H1 (cell line): Measurements from ENCODE around the gene APBA3. TPM values are rescaled to one million over a fixed set of nuclear protein-coding genes. Genes with fewer than 3 reads are reported as not detected.

Experiments
- CTCF ChIA-PET: fragments of 300-600 bp; sonication (Branson Sonifier 250); formaldehyde crosslinking; loops from one replicate; lab custom pipeline; 2021; ENCODE audit not compliant: partially characterized antibody; lab: Charles Lee
- POLR2A ChIA-PET: fragments of 300-600 bp; sonication (Branson Sonifier 250); formaldehyde crosslinking; loops from one replicate; lab custom pipeline; 2021; ENCODE audit warnings: inconsistent platforms; ENCODE audit not compliant: partially characterized antibody; lab: Charles Lee
- DNase-seq, 2 experiments: peaks; one replicate each; pipeline versions ENCODE4 v3.0.0 to v3.0.0-alpha.2; 2010 to 2022; ENCODE audit warnings: low spot score in 2 of 2, low read depth in 1 of 2, mixed read lengths in 1 of 2
- FAIRE-seq: peaks from 2 replicates; lab custom pipeline; 2011; peaks lifted over from hg19 to GRCh38; lab: Jason Lieb, UNC
- H2AFZ ChIP-seq: 2 replicates; pipeline ENCODE4 v1.8.1; 2012; ENCODE audit warnings: low read length, inconsistent platforms
- H2AK5ac ChIP-seq: 2 replicates; pipeline ENCODE4 v1.6.1; 2013; ENCODE audit warnings: low read depth, low read length
- H2BK120ac ChIP-seq: replicated peaks from 2 replicates; pipeline ENCODE3; 2013; ENCODE audit warnings: low read depth, low read length, inconsistent platforms
- H2BK12ac ChIP-seq: 2 replicates; pipeline ENCODE4 v1.6.1; 2013; ENCODE audit warnings: low read depth, low read length
- H2BK15ac ChIP-seq: 2 replicates; pipeline ENCODE4 v1.6.1; 2013; ENCODE audit warnings: low read length
- H2BK20ac ChIP-seq: 2 replicates; pipeline ENCODE4 v1.6.1; 2013; ENCODE audit warnings: low read length
- H2BK5ac ChIP-seq: 2 replicates; pipeline ENCODE4 v1.6.1; 2013; ENCODE audit warnings: low read depth, low read length
- H3K14ac ChIP-seq: 2 replicates; pipeline ENCODE4 v1.6.1; 2013; ENCODE audit warnings: inconsistent platforms; ENCODE audit not compliant: insufficient read length
- H3K18ac ChIP-seq: 2 replicates; pipeline ENCODE4 v1.6.1; 2013; ENCODE audit warnings: low read length; ENCODE audit errors: extremely low read depth
- H3K23ac ChIP-seq: 2 replicates; pipeline ENCODE4 v1.6.1; 2013; ENCODE audit warnings: inconsistent platforms; ENCODE audit not compliant: insufficient read length
- H3K23me2 ChIP-seq: 2 replicates; pipeline ENCODE4 v1.6.1; 2013; ENCODE audit warnings: low read depth, low read length
- H3K27ac ChIP-seq: 2 replicates; pipeline ENCODE4 v1.6.1; 2011; ENCODE audit warnings: low read depth, low read length, inconsistent platforms
- H3K27me3 ChIP-seq, 4 experiments: replicated peaks in 1 of 4; 1 replicate in 1 of 4; 2 replicates in 3 of 4; pipeline versions ENCODE4 v1.6.1 to v1.8.1; 2011 to 2013; ENCODE audit warnings: low read length in 3 of 4, mild to moderate bottlenecking in 3 of 4, inconsistent platforms in 2 of 4, mixed read lengths in 2 of 4, moderate library complexity in 1 of 4; ENCODE audit not compliant: control insufficient read depth in 3 of 4, insufficient read depth in 3 of 4; ENCODE audit errors: extremely low read depth in 1 of 4
- H3K36me3 ChIP-seq, 4 experiments: 2 replicates each; pipeline versions ENCODE4 v1.6.1 to v1.8.1; 2011 to 2013; ENCODE audit warnings: mild to moderate bottlenecking in 4 of 4, low read length in 3 of 4, moderate library complexity in 2 of 4, control low read depth in 1 of 4, inconsistent platforms in 1 of 4; ENCODE audit not compliant: insufficient read depth in 4 of 4, control insufficient read depth in 2 of 4
- H3K4ac ChIP-seq: replicated peaks from 2 replicates; pipeline ENCODE3; 2013; ENCODE audit warnings: low read length, low read depth, mixed read lengths, inconsistent platforms; ENCODE audit not compliant: insufficient read length
- H3K4me1 ChIP-seq, 4 experiments: replicated peaks in 1 of 4; 1 replicate in 1 of 4; 2 replicates in 3 of 4; pipeline versions ENCODE4 v1.6.1 to v1.8.1; 2011 to 2013; ENCODE audit warnings: low read length in 3 of 4, inconsistent platforms in 2 of 4, mixed read lengths in 1 of 4; ENCODE audit not compliant: insufficient read depth in 4 of 4, control insufficient read depth in 3 of 4
- H3K4me2 ChIP-seq, 2 experiments: 2 replicates each; pipeline versions ENCODE4 v1.6.1 to v1.8.1; 2011 to 2013; ENCODE audit warnings: low read depth in 2 of 2, low read length in 2 of 2, control low read depth in 1 of 2, inconsistent platforms in 1 of 2, mild to moderate bottlenecking in 1 of 2; ENCODE audit not compliant: insufficient read depth in 1 of 2
- H3K4me3 ChIP-seq, 4 experiments: fragments of 200-600, 300-600 bp in 1 of 4; sonication (generic), shearing (Covaris generic), sonication (Bioruptor Twin) in 1 of 4; 2 replicates each; pipeline versions ENCODE4 v1.5.1 to v1.8.1; 2011 to 2016; ENCODE audit warnings: low read length in 4 of 4, low read depth in 3 of 4, control low read depth in 2 of 4, inconsistent platforms in 2 of 4, mild to moderate bottlenecking in 2 of 4, mixed read lengths in 1 of 4, moderate library complexity in 1 of 4; ENCODE audit not compliant: insufficient read depth in 2 of 4; ENCODE audit errors: extremely low read depth in 1 of 4
- H3K56ac ChIP-seq: replicated peaks from 2 replicates; pipeline ENCODE3; 2013; ENCODE audit warnings: low read depth, mild to moderate bottlenecking, mixed read lengths, low read length, inconsistent platforms; ENCODE audit not compliant: insufficient read length
- H3K79me1 ChIP-seq: 2 replicates; pipeline ENCODE4 v1.6.1; 2013; ENCODE audit warnings: low read depth, low read length, control low read depth
- H3K79me2 ChIP-seq, 2 experiments: 2 replicates each; pipeline versions ENCODE4 v1.6.1 to v1.8.1; 2012 to 2013; ENCODE audit warnings: low read length in 2 of 2, mild to moderate bottlenecking in 2 of 2, inconsistent platforms in 1 of 2; ENCODE audit not compliant: insufficient read depth in 2 of 2, control insufficient read depth in 1 of 2
- H3K9ac ChIP-seq, 4 experiments: replicated peaks in 1 of 4; 1 replicate in 1 of 4; 2 replicates in 3 of 4; pipeline versions ENCODE4 v1.6.1 to v1.8.1; 2011 to 2013; ENCODE audit warnings: low read depth in 3 of 4, low read length in 3 of 4, control low read depth in 2 of 4, mild to moderate bottlenecking in 2 of 4, moderate library complexity in 2 of 4, inconsistent platforms in 1 of 4; ENCODE audit errors: extremely low read depth in 1 of 4
- H3K9me3 ChIP-seq, 2 experiments: 2 replicates each; pipeline versions ENCODE4 v1.6.1 to v1.8.1; 2012 to 2013; ENCODE audit warnings: mild to moderate bottlenecking in 2 of 2, moderate library complexity in 2 of 2, control low read depth in 1 of 2, inconsistent platforms in 1 of 2, low read depth in 1 of 2, low read length in 1 of 2, mixed read lengths in 1 of 2; ENCODE audit not compliant: insufficient read depth in 2 of 2
- H4K20me1 ChIP-seq, 2 experiments: replicated peaks in 1 of 2; 2 replicates each; pipeline versions ENCODE3 to v1.8.1; 2011 to 2013; ENCODE audit warnings: inconsistent platforms in 2 of 2, low read length in 2 of 2, mild to moderate bottlenecking in 1 of 2; ENCODE audit not compliant: insufficient read depth in 2 of 2, control insufficient read depth in 1 of 2
- H4K5ac ChIP-seq: 2 replicates; pipeline ENCODE4 v1.6.1; 2013; ENCODE audit warnings: low read length, low read depth, mixed read lengths, inconsistent platforms; ENCODE audit not compliant: insufficient read length
- H4K8ac ChIP-seq: 2 replicates; pipeline ENCODE4 v1.8.0; 2013; ENCODE audit warnings: mild to moderate bottlenecking, moderate library complexity, low read length, inconsistent platforms; ENCODE audit not compliant: insufficient read depth; ENCODE audit errors: extremely low read depth
- H4K91ac ChIP-seq: replicated peaks from 2 replicates; pipeline ENCODE3; 2013; ENCODE audit warnings: low read length, mixed read lengths, inconsistent platforms; ENCODE audit not compliant: insufficient read length
- GABPA ChIP-seq: IDR thresholded peaks from 2 replicates; pipeline ENCODE4 v1.6.1; 2011; ENCODE audit warnings: mild to moderate bottlenecking, low read length, moderate library complexity, borderline replicate concordance; ENCODE audit not compliant: insufficient read depth
- NRF1 ChIP-seq: IDR thresholded peaks from 2 replicates; pipeline ENCODE4 v1.6.1; 2011; ENCODE audit warnings: mild to moderate bottlenecking, low read depth, low read length, improper control_type of control experiment
- TAF1 ChIP-seq: IDR thresholded peaks from 2 replicates; pipeline ENCODE4 v1.6.1; 2011; ENCODE audit warnings: mild to moderate bottlenecking, low read depth, low read length
- ZNF274 ChIP-seq: IDR thresholded peaks from 2 replicates; pipeline ENCODE4 v1.7.0; 2012; ENCODE audit warnings: low read length, borderline replicate concordance; ENCODE audit errors: extremely low read depth
- WGBS, 2 experiments: shearing (Covaris generic) in 1 of 2; methylation state at CpG; one replicate each; pipeline versions ENCODE4 v1.1.6 to v1.1.7; 2013 to 2015; ENCODE audit warnings: low lambda C conversion rate in 2 of 2, mixed read lengths in 2 of 2, inconsistent platforms in 1 of 2, low coverage in 1 of 2, missing lambda C conversion rate in 1 of 2; ENCODE audit not compliant: insufficient replicate concordance in 2 of 2, insufficient coverage in 1 of 2, insufficient read length in 1 of 2; ENCODE audit errors: extremely low coverage in 1 of 2, missing lambda C conversion rate in 1 of 2; 5-methylcytosine and 5-hydroxymethylcytosine counted together
- polyA plus RNA-seq, 7 experiments: library from polyadenylated mRNA; depleted of rRNA in 3 of 7; stranded (reverse) in 5 of 7; unstranded in 2 of 7; fragments of >200 nt in 5 of 7; fragments of 200-250 nt in 2 of 7; gene quantifications; 1 replicate in 5 of 7; 2 replicates in 1 of 7; 4 replicates in 1 of 7; pipeline versions ENCODE4 v1.2.1 to v1.2.3, GENCODE V29; 2011 to 2013; ENCODE audit warnings: missing spikeins in 2 of 7, mixed read lengths in 2 of 7
- total RNA-seq: library from RNA; stranded (reverse); fragmentation: NEBNext Ultra II Directional; extraction: Animal tissue kit (Norgen Biotek cat#: 25700); gene quantifications from 2 replicates; pipeline ENCODE4 v1.2.1, GENCODE V29; 2021

The APBA3 gene
- total and polyA plus RNA-seq, 2 of the 8 experiments (the other 6 are each of a cell fraction or from before 2014, with no cell fraction given), result 21.4 to 36.9 TPM

- Histone ChIP-seq H2BK12ac (peak overlapping the region; percentile 55; the same call in 1 of the 2 replicates), H4K5ac (no peak overlapping the region), H3K4me1 (peaks cover 0 to 7% (median 2%) of the 10 kb centered on the region in 4 experiments; a peak in 2 of 7 replicates), H2BK20ac (0 out of 2 replicates have a peak overlapping the region, but pooled peaks have one; percentile 32), H3K27ac (no peak overlapping the region), H3K9ac (no peak overlapping the region), H2BK5ac (peak overlapping the region; percentile 26; the same call in 1 of the 2 replicates), H3K36me3 (peaks cover 0 to 8% (median 3%) of the 10 kb centered on the region in 4 experiments; a peak in 5 of 8 replicates), H3K4me3 (no peak overlapping the region), H4K91ac (no peak overlapping the region), H3K4me2 (peak overlapping the region in 1 of 2 experiments; percentile 3; a peak in 2 of 4 replicates), H3K56ac (no peak overlapping the region), H3K23ac (no peak overlapping the region), H3K14ac (no peak overlapping the region), H2BK15ac (no peak overlapping the region), H3K27me3 (no peaks in the 10 kb centered on the region), H2AFZ (no peak overlapping the region), H4K20me1 (peaks cover 0 to 8% of the 10 kb centered on the region in 2 experiments), H3K79me2 (no peaks in the 10 kb centered on the region), H3K23me2 (peaks cover under 1% of the 10 kb centered on the region; the same call in 1 of the 2 replicates), H2AK5ac (no peak overlapping the region), H3K9me3 (no peaks in the 10 kb centered on the region), H3K79me1 (0 out of 2 replicates have a peak, but pooled peaks cover 3% of the 10 kb centered on the region), H2BK120ac (no peak overlapping the region), H4K8ac (peak overlapping the region; percentile 65), H3K4ac (no peak overlapping the region), H3K18ac (no peak overlapping the region)
- CTCF ChIA-PET, result interaction anchor here (0.6 to 3.3 kb wide), 3 partner anchors 12 to 55 kb away, joined by 3 to 17 read pairs (median 3); no protein-coding TSS in a partner anchor
- WGBS, 2 experiments, result 73% methylated on average over 17 of the region's 35 CpGs; no CpG with 5 or more reads in 1 of the 2 experiments
- TF ChIP-seq NRF1, result no peak
- TF ChIP-seq ZNF274, result no peak
- TF ChIP-seq GABPA, result peak; percentile 18; the same call in 1 of the 2 replicates
- no peak for TF ChIP-seq TAF1
- FAIRE-seq (no peak), DNase-seq (peak in 1 of 2 experiments; percentile 60)
- POLR2A ChIA-PET, result interaction anchor here (0.6 to 3.8 kb wide), 5 partner anchors 8 to 217 kb away, joined by 3 to 23 read pairs (median 4); partner anchors contain the start of genes MRPL54 and NMRK2
Measured at GRCh38 chr19:3771000-3771905, 9.8 kb upstream of the APBA3 start.
